HG03457 (cell line): ENCODE results near the gene MAGI2.
"Not testable (repeated sequence)": the region's sequence is repeated elsewhere in the genome, so short reads cannot be mapped to it uniquely, and the experiment has no call there.

ENCODE experiments used
- ATAC-seq: cut with Tn5 transposase; IDR thresholded peaks from one replicate; pipeline ENCODE4 v1.9.1; 2021; ENCODE audit warnings: moderate number of reproducible peaks; ENCODE audit not compliant: unreplicated experiment

The MAGI2 gene

GRCh38 chr7:78967561-78967960 is 485.9 kb downstream of the MAGI2 start:
- not testable (repeated sequence) for ATAC-seq

- ATAC-seq: no peak
Observed at GRCh38 chr7:78967046-78967445, 486.4 kb downstream of the MAGI2 start.

- ATAC-seq: no peak
Observed at GRCh38 chr7:78959477-78959876, 494.0 kb downstream of the MAGI2 start.

- ATAC-seq: no peak
Observed at GRCh38 chr7:78955329-78955728, 498.1 kb downstream of the MAGI2 start.

- ATAC-seq: no peak
Observed at GRCh38 chr7:78953726-78954363, 499.6 kb downstream of the MAGI2 start.

GRCh38 chr7:78953090-78953489 is 500.4 kb downstream of the MAGI2 start:
- no peak for ATAC-seq

- no peak for ATAC-seq
Observed at GRCh38 chr7:78939669-78940068, 513.8 kb downstream of the MAGI2 start.

- no peak for ATAC-seq
Observed at GRCh38 chr7:78924581-78924980, 528.9 kb downstream of the MAGI2 start.

- ATAC-seq: no peak
Observed at GRCh38 chr7:78912781-78913180, 540.7 kb downstream of the MAGI2 start.

GRCh38 chr7:78906735-78907134 is 546.7 kb downstream of the MAGI2 start:
- ATAC-seq: no peak

GRCh38 chr7:78905436-78905835 is 548.0 kb downstream of the MAGI2 start:
- no peak for ATAC-seq

- ATAC-seq: no peak
Observed at GRCh38 chr7:78904983-78905382, 548.5 kb downstream of the MAGI2 start.

- ATAC-seq: no peak
Observed at GRCh38 chr7:78901566-78901965, 551.9 kb downstream of the MAGI2 start.

- no peak for ATAC-seq
Observed at GRCh38 chr7:78900806-78901205, 552.7 kb downstream of the MAGI2 start.

- no peak for ATAC-seq
Observed at GRCh38 chr7:78895393-78895792, 558.1 kb downstream of the MAGI2 start.

GRCh38 chr7:78879206-78879605 is 574.3 kb downstream of the MAGI2 start:
- ATAC-seq: no peak

GRCh38 chr7:78873117-78873516 is 580.4 kb downstream of the MAGI2 start:
- ATAC-seq: no peak

GRCh38 chr7:78864339-78864738 is 589.1 kb downstream of the MAGI2 start:
- no peak for ATAC-seq

GRCh38 chr7:78863281-78863680 is 590.2 kb downstream of the MAGI2 start:
- ATAC-seq: no peak

- ATAC-seq: no peak
Observed at GRCh38 chr7:78862411-78862900, 591.0 kb downstream of the MAGI2 start.

- no peak for ATAC-seq
Observed at GRCh38 chr7:78852951-78853350, 600.5 kb downstream of the MAGI2 start.

- ATAC-seq: no peak
Observed at GRCh38 chr7:78850093-78850740, 603.2 kb downstream of the MAGI2 start.

GRCh38 chr7:78845155-78845554 is 608.3 kb downstream of the MAGI2 start:
- no peak for ATAC-seq
